NOMO-1 treated with DMSO at 0.1 percent for 48 hours (cell line): ENCODE results near the gene DLGAP1.

Source experiments
- DNase-seq: peaks from one replicate; lab custom pipeline; 2025; ENCODE audit not compliant: unreplicated experiment; lab: John Stamatoyannopoulos, UW

Gene DLGAP1

GRCh38 chr18:3793111-3793510 is 662.0 kb downstream of the DLGAP1 start:
- DNase-seq: no peak

GRCh38 chr18:3792711-3793110 is 662.4 kb downstream of the DLGAP1 start:
- no peak for DNase-seq

GRCh38 chr18:3791238-3791637 is 663.9 kb downstream of the DLGAP1 start:
- DNase-seq: no peak

GRCh38 chr18:3790703-3791102 is 664.4 kb downstream of the DLGAP1 start:
- DNase-seq: peak; percentile 81

GRCh38 chr18:3789525-3789924 is 665.6 kb downstream of the DLGAP1 start:
- DNase-seq: no peak

- no peak for DNase-seq
Observed at GRCh38 chr18:3784949-3785348, 670.2 kb downstream of the DLGAP1 start.

- no peak for DNase-seq
Observed at GRCh38 chr18:3782901-3783300, 672.2 kb downstream of the DLGAP1 start.

- DNase-seq: no peak
Observed at GRCh38 chr18:3777719-3778118, 677.4 kb downstream of the DLGAP1 start.

GRCh38 chr18:3777122-3777521 is 678.0 kb downstream of the DLGAP1 start:
- DNase-seq: no peak

- DNase-seq: no peak
Observed at GRCh38 chr18:3775996-3776395, 679.1 kb downstream of the DLGAP1 start.

GRCh38 chr18:3773303-3773702 is 681.8 kb downstream of the DLGAP1 start:
- no peak for DNase-seq

- DNase-seq: peak; percentile 75
Observed at GRCh38 chr18:3771121-3771971, 683.8 kb downstream of the DLGAP1 start.

- no peak for DNase-seq
Observed at GRCh38 chr18:3761266-3761665, 693.8 kb downstream of the DLGAP1 start.

- DNase-seq: peak; percentile 57
Observed at GRCh38 chr18:3760741-3761140, 694.4 kb downstream of the DLGAP1 start.

GRCh38 chr18:3759099-3759498 is 696.0 kb downstream of the DLGAP1 start:
- no peak for DNase-seq

- no peak for DNase-seq
Observed at GRCh38 chr18:3758531-3758930, 696.6 kb downstream of the DLGAP1 start.

GRCh38 chr18:3757361-3757760 is 697.7 kb downstream of the DLGAP1 start:
- no peak for DNase-seq

GRCh38 chr18:3753106-3753505 is 702.0 kb downstream of the DLGAP1 start:
- no peak for DNase-seq

GRCh38 chr18:3748086-3748485 is 707.0 kb downstream of the DLGAP1 start:
- DNase-seq: peak; percentile 70

GRCh38 chr18:3747176-3747973 is 707.7 kb downstream of the DLGAP1 start:
- peak; percentile 98 for DNase-seq

- DNase-seq: no peak
Observed at GRCh38 chr18:3742541-3742940, 712.6 kb downstream of the DLGAP1 start.

GRCh38 chr18:3741333-3741732 is 713.8 kb downstream of the DLGAP1 start:
- no peak for DNase-seq
